ENCODE measurements around the gene STH. TPM values are rescaled to one million over a fixed set of nuclear protein-coding genes. Genes with fewer than 3 reads are reported as not detected.

Gene STH
- total and polyA plus RNA-seq, 2 of the 4 experiments (the other 2 are of a cell fraction) = not detected

GRCh38 chr17:46033392-46033791, 34.3 kb downstream of the STH start:
- Histone ChIP-seq H3K9me3 (ENCODE audit: control insufficient read depth, insufficient read depth, low read length) (no peaks in the 10 kb centered on the region), H2BK15ac (ENCODE audit: low read depth, low read length) (no peak overlapping the region), H2BK5ac (ENCODE audit: low read depth, low read length, poor library complexity, severe bottlenecking) (no peak overlapping the region), H2BK120ac (ENCODE audit: low read depth, low read length) (no peak overlapping the region), H3K9me1 (ENCODE audit: insufficient read depth, low read length) (peaks cover 14% of the 10 kb centered on the region; the same call in 1 of the 2 replicates), H4K91ac (ENCODE audit: insufficient read depth, low read depth, low read length) (no peak overlapping the region), H3K79me1 (ENCODE audit: low read depth in 1 of 2, low read length in 2 of 2) (peaks cover 13 to 32% of the 10 kb centered on the region in 2 experiments), H3K27me3 (ENCODE audit: control insufficient read depth, insufficient read depth, low read length) (no peaks in the 10 kb centered on the region), H3K4me1 (ENCODE audit: control insufficient read depth, insufficient read depth, low read length) (no peaks in the 10 kb centered on the region), H2BK20ac (ENCODE audit: low read depth, low read length) (no peak overlapping the region), H2AK5ac (ENCODE audit: low read depth, low read length) (no peak overlapping the region), H3K4ac (ENCODE audit: low read depth, low read length) (no peak overlapping the region), H2AK9ac (replicated peaks; ENCODE audit: low read depth, low read length, poor library complexity) (no peak overlapping the region), H4K8ac (ENCODE audit: low read depth in 2 of 2, low read length in 2 of 2) (no peak overlapping the region), H4K5ac (ENCODE audit: low read depth, low read length) (no peak overlapping the region), H3K18ac (ENCODE audit: low read depth, low read length) (no peak overlapping the region), H3K9ac (ENCODE audit: low read depth, low read length) (no peak overlapping the region), H2AFZ (replicated peaks; ENCODE audit: low read length, poor library complexity) (no peak overlapping the region), H3K36me3 (ENCODE audit: control insufficient read depth, insufficient read depth, low read length) (peaks cover 63% of the 10 kb centered on the region), H3K4me3 (ENCODE audit: insufficient read depth, low read depth, low read length) (no peak overlapping the region), H3K4me2 (ENCODE audit: low read depth, low read length) (no peak overlapping the region), H3K56ac (ENCODE audit: extremely low read depth, insufficient read depth, low read length) (no peak overlapping the region), H4K20me1 (ENCODE audit: insufficient read depth, low read length) (peaks cover 10% of the 10 kb centered on the region), H3K23ac (ENCODE audit: low read depth, low read length) (no peak overlapping the region), H3K27ac (ENCODE audit: insufficient read depth, low read length) (no peak overlapping the region), H3K14ac (replicated peaks; ENCODE audit: low read depth, low read length) (no peak overlapping the region)
- dilution Hi-C loops (cut with HindIII; ENCODE audit: low sequenced_read_pairs, unreplicated experiment) (no loop called here), in situ Hi-C loops (cut with MboI; ENCODE audit: low sequenced_read_pairs) (no loop called here), intact Hi-C loops (cut with micrococcal nuclease) (no loop called here)
- POLR2A ChIA-PET (ENCODE audit: unreplicated experiment) = no interaction called here
- TF ChIP-seq CHD1 (IDR thresholded peaks at IDR 0.05; ENCODE audit: low read depth, low read length) = no peak
- no TSS peak for BruUV-seq (replicated peaks)
- no CpG with 5 or more reads among the region's 3 CpGs for WGBS, 2 experiments (ENCODE audit: extremely low coverage in 2 of 2, insufficient read length in 1 of 2)
- no peak for ATAC-seq (ENCODE audit: low read depth)
- CTCF ChIA-PET = interaction anchor here (1.1 kb wide), 1 partner anchor 11 kb away, joined by 3 read pairs; no protein-coding TSS in a partner anchor
- no peak for DNase-seq

Data from IMR-90 (cell line).